IMR-90 (cell line): ENCODE measurements around the gene TNFRSF1B. TPM values are rescaled to one million over a fixed set of nuclear protein-coding genes. Genes with fewer than 3 reads are reported as not detected.

Source experiments
- BHLHE40 ChIP-seq: fragments of 150-350 bp; IDR thresholded peaks from 2 replicates; pipeline ENCODE4 v1.6.1; 2016; ENCODE audit warnings: mild to moderate bottlenecking, low read depth, low read length
- RAD21 ChIP-seq: IDR thresholded peaks from 2 replicates; pipeline ENCODE4 v1.6.1; 2012; ENCODE audit warnings: low read length, improper control_type of control experiment
- RCOR1 ChIP-seq: IDR thresholded peaks from 2 replicates; pipeline ENCODE4 v1.6.1; 2012; ENCODE audit warnings: mild to moderate bottlenecking, low read length, improper control_type of control experiment; ENCODE audit not compliant: insufficient replicate concordance
- polyA plus RNA-seq, 3 experiments: library from polyadenylated mRNA; depleted of rRNA; stranded (reverse); fragments of >200 nt; gene quantifications; 2 replicates each; pipeline ENCODE4 v1.2.3, GENCODE V29; 2012; ENCODE audit warnings: low replicate concordance in 1 of 3
- total RNA-seq: library from RNA; depleted of rRNA; stranded (reverse); fragments of >200 nt; gene quantifications from 2 replicates; pipeline ENCODE4 v1.2.3, GENCODE V29; 2012

The TNFRSF1B gene
- total and polyA plus RNA-seq, 2 of the 4 experiments (the other 2 are of a cell fraction), result 4.3 to 8.9 TPM

DNA sequence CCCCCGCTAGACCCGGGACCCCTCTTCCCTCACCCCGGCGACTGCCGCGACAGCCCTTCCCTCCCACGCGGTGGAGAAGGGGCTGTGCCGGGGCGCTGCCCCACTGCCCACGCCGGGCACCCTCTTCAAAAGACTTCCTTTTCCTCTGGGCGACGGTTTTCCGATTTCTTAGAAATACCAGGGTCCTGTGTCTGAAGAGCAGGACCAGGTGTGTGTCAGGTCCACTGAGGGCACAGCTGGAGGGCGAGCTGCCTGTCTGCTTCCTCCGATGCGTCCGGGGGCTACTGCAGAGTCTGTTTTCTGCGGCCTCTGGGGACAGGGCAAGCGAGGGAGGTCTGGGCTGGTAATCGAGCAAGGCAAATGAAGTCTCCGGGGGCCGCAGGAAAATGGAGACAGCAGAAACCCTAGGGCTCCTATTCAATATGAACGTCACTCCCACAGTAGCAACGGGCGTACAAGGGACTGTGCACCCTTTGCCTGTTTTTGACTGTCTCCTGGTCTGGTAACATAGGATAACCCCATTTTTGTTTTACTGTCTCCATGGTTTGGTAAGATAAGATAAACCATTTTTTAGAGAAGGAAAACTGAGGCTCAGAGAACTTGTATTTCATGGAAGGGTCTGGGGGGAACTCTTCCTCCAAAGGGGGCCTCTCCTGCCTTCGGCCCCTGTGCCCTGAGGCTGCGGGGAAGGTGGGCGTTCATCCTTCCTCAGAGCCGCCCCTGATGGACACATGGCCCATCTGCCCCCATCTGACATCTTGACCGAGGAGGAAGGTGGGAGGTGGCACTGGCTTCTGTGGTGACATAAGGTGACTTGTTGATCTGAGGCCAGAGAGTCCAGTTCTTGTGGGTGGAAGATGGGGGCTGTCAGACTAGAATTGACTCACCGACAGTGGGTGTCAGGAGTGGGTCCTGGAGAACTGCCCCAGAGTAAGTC, 970 bp downstream of the TNFRSF1B start (continued):
- no peak for TF ChIP-seq RAD21
- no peak for TF ChIP-seq BHLHE40
- TF ChIP-seq RCOR1, result no peak
